ENCODE measurements around the gene GRWD1.

Gene GRWD1

GRCh38 chr19:48428670-48429069 is 17.1 kb upstream of the GRWD1 start:
- no peak for DNase-seq

GRCh38 chr19:48433337-48433736 is 12.4 kb upstream of the GRWD1 start:
- DNase-seq = no peak

- DNase-seq = no peak
Observed at GRCh38 chr19:48436586-48436985, 9.2 kb upstream of the GRWD1 start.

GRCh38 chr19:48441360-48442050 is 4.3 kb upstream of the GRWD1 start:
- no peak for DNase-seq

- no peak for DNase-seq
Observed at GRCh38 chr19:48442116-48443035, 3.4 kb upstream of the GRWD1 start.

- no peak for DNase-seq
Observed at GRCh38 chr19:48443256-48443655, 2.5 kb upstream of the GRWD1 start.

- DNase-seq = no peak
Observed at GRCh38 chr19:48443731-48444128, 2.1 kb upstream of the GRWD1 start.

- DNase-seq = no peak
Observed at GRCh38 chr19:48444129-48444935, 1.5 kb upstream of the GRWD1 start.

GRCh38 chr19:48444936-48445200 is 915 bp upstream of the GRWD1 start:
- DNase-seq = no peak

- DNase-seq = no peak
Observed at GRCh38 chr19:48445256-48445605, 552 bp upstream of the GRWD1 start.

GRCh38 chr19:48446579-48446978 is 796 bp downstream of the GRWD1 start:
- no peak for DNase-seq

GRCh38 chr19:48448563-48448962 is 2.8 kb downstream of the GRWD1 start:
- no peak for DNase-seq

GRCh38 chr19:48450441-48450840 is 4.7 kb downstream of the GRWD1 start:
- no peak for DNase-seq

- DNase-seq = no peak
Observed at GRCh38 chr19:48450863-48451262, 5.1 kb downstream of the GRWD1 start.

- no peak for DNase-seq
Observed at GRCh38 chr19:48451624-48452023, 5.8 kb downstream of the GRWD1 start.

GRCh38 chr19:48452289-48453190 is 6.8 kb downstream of the GRWD1 start:
- DNase-seq = no peak

GRCh38 chr19:48454150-48454730 is 8.5 kb downstream of the GRWD1 start:
- DNase-seq = no peak

GRCh38 chr19:48455171-48455907 is 9.6 kb downstream of the GRWD1 start, which contains the start of gene KCNJ14:
KCNJ14 (plus strand) TSS chr19:48455574; CDS start chr19:48461725, 6,151 bp downstream.
- no peak for DNase-seq

GRCh38 chr19:48455908-48456562 is 10.3 kb downstream of the GRWD1 start:
- no peak for DNase-seq

- no peak for DNase-seq
Observed at GRCh38 chr19:48456864-48457263, 11.1 kb downstream of the GRWD1 start.

- no peak for DNase-seq
Observed at GRCh38 chr19:48458016-48458415, 12.2 kb downstream of the GRWD1 start.

Measured in stimulated activated CD4-positive, alpha-beta T cell treated with anti-CD3 and anti-CD28 coated beads, Interleukin-1b, Interleukin-23, amount 100 ng/mL, for 48 hours (primary cell).